Measurements from ENCODE around the gene JMJD6.
"Not testable (repeated sequence)": the region's sequence is repeated elsewhere in the genome, so short reads cannot be mapped to it uniquely, and the experiment has no call there.

JMJD6 gene

GRCh38 chr17:76726231-76726775 lies at the start of gene JMJD6:
Gene JMJD6, minus strand, starts transcription at chr17:76726606. Its CDS starts 131 bp downstream, at chr17:76726475.
- peak in 1 of 2 donors; percentile 92 for DNase-seq (ENCODE audit: extremely low read depth in 1 of 2, low read depth in 1 of 2)

GRCh38 chr17:76775021-76775600 lies 48.7 kb upstream of the JMJD6 start:
- no peak for DNase-seq (ENCODE audit: extremely low read depth in 1 of 2, low read depth in 1 of 2)

- DNase-seq (ENCODE audit: extremely low read depth in 1 of 2, low read depth in 1 of 2), result peak; percentile 36 to 38
These were observed 46.6 kb upstream of the JMJD6 start for GRCh38 chr17:76772842-76773525.

GRCh38 chr17:76758570-76758969 lies 32.2 kb upstream of the JMJD6 start:
- DNase-seq (ENCODE audit: extremely low read depth in 1 of 2, low read depth in 1 of 2), result no peak

GRCh38 chr17:76757256-76757655 lies 30.9 kb upstream of the JMJD6 start:
- no peak for DNase-seq (ENCODE audit: extremely low read depth in 1 of 2, low read depth in 1 of 2)

- no peak for DNase-seq (ENCODE audit: extremely low read depth in 1 of 2, low read depth in 1 of 2)
These were observed 28.9 kb upstream of the JMJD6 start for GRCh38 chr17:76755285-76755684.

- DNase-seq (ENCODE audit: extremely low read depth in 1 of 2, low read depth in 1 of 2), result no peak
These were observed 26.9 kb upstream of the JMJD6 start for GRCh38 chr17:76753061-76753961.

- no peak for DNase-seq (ENCODE audit: extremely low read depth in 1 of 2, low read depth in 1 of 2)
These were observed 25.6 kb upstream of the JMJD6 start for GRCh38 chr17:76752006-76752405.

- no peak for DNase-seq (ENCODE audit: extremely low read depth in 1 of 2, low read depth in 1 of 2)
These were observed 25.1 kb upstream of the JMJD6 start for GRCh38 chr17:76751416-76751993.

GRCh38 chr17:76748657-76749056 lies 22.3 kb upstream of the JMJD6 start:
- no peak for DNase-seq (ENCODE audit: extremely low read depth in 1 of 2, low read depth in 1 of 2)

- DNase-seq (ENCODE audit: extremely low read depth in 1 of 2, low read depth in 1 of 2), result no peak
These were observed 21.4 kb upstream of the JMJD6 start for GRCh38 chr17:76747716-76748363.

GRCh38 chr17:76745785-76746184 lies 19.4 kb upstream of the JMJD6 start:
- DNase-seq (ENCODE audit: extremely low read depth in 1 of 2, low read depth in 1 of 2), result not testable (repeated sequence)

GRCh38 chr17:76744747-76745146 lies 18.3 kb upstream of the JMJD6 start:
- no peak for DNase-seq (ENCODE audit: extremely low read depth in 1 of 2, low read depth in 1 of 2)

- DNase-seq (ENCODE audit: extremely low read depth in 1 of 2, low read depth in 1 of 2), result no peak
These were observed 16.6 kb upstream of the JMJD6 start for GRCh38 chr17:76742958-76743357.

- no peak for DNase-seq (ENCODE audit: extremely low read depth in 1 of 2, low read depth in 1 of 2)
These were observed 14.1 kb upstream of the JMJD6 start for GRCh38 chr17:76740329-76741118.

- not testable (repeated sequence) for DNase-seq (ENCODE audit: extremely low read depth in 1 of 2, low read depth in 1 of 2)
These were observed 13.2 kb upstream of the JMJD6 start for GRCh38 chr17:76739568-76740115.

GRCh38 chr17:76738468-76738850 lies 12.1 kb upstream of the JMJD6 start:
- DNase-seq (ENCODE audit: extremely low read depth in 1 of 2, low read depth in 1 of 2), result no peak

- DNase-seq (ENCODE audit: extremely low read depth in 1 of 2, low read depth in 1 of 2), result peak; percentile 72 to 87
These were observed 11.5 kb upstream of the JMJD6 start, which contains the start of gene MFSD11 for GRCh38 chr17:76737676-76738467. Gene MFSD11, plus strand, starts transcription at chr17:76738119. Its CDS starts 234 bp downstream, at chr17:76738353.

Measured in activated CD8-positive, alpha-beta memory T cell treated with anti-CD3 and anti-CD28 coated beads for 1 hour (primary cell).